ENCODE measurements around the gene IPO4.

IPO4 gene

GRCh38 chr14:24198814-24199524 is 10.4 kb upstream of the IPO4 start:
- no peak overlapping the region for H3K4me3 ChIP-seq (ENCODE audit: low read depth, low read length)
- no peak for TF ChIP-seq CTCF (IDR thresholded peaks at IDR 0.05; ENCODE audit: borderline replicate concordance, insufficient read depth, low read depth, low read length)

- no peak for TF ChIP-seq CTCF (IDR thresholded peaks at IDR 0.05; ENCODE audit: borderline replicate concordance, insufficient read depth, low read depth, low read length)
Measured at GRCh38 chr14:24197056-24197450, 8.4 kb upstream of the IPO4 start.

GRCh38 chr14:24196071-24197055 is 7.7 kb upstream of the IPO4 start:
- no peak for TF ChIP-seq CTCF (IDR thresholded peaks at IDR 0.05; ENCODE audit: borderline replicate concordance, insufficient read depth, low read depth, low read length)
- peak overlapping the region; percentile 70 for H3K4me3 ChIP-seq (ENCODE audit: low read depth, low read length)

More at GRCh38 chr14:24197056-24197450, 8.4 kb upstream of the IPO4 start:
- peak overlapping the region; percentile 70 for H3K4me3 ChIP-seq (ENCODE audit: low read depth, low read length)

GRCh38 chr14:24195186-24196070 is 6.8 kb upstream of the IPO4 start, which contains the start of gene TM9SF1:
TSS of gene TM9SF1 (minus strand) at chr14:24195441. CDS start at chr14:24195019, 422 bp downstream.
- H3K4me3 ChIP-seq (ENCODE audit: low read depth, low read length) = peak within 1 kb of the TSS; percentile 70
- no peak for TF ChIP-seq CTCF (IDR thresholded peaks at IDR 0.05; ENCODE audit: borderline replicate concordance, insufficient read depth, low read depth, low read length)

GRCh38 chr14:24194873-24195185 is 6.2 kb upstream of the IPO4 start:
- peak overlapping the region; percentile 70 for H3K4me3 ChIP-seq (ENCODE audit: low read depth, low read length)
- TF ChIP-seq CTCF (IDR thresholded peaks at IDR 0.05; ENCODE audit: borderline replicate concordance, insufficient read depth, low read depth, low read length) = no peak

- TF ChIP-seq CTCF (IDR thresholded peaks at IDR 0.05; ENCODE audit: borderline replicate concordance, insufficient read depth, low read depth, low read length) = no peak
- peak overlapping the region; percentile 70 for H3K4me3 ChIP-seq (ENCODE audit: low read depth, low read length)
Measured at GRCh38 chr14:24194186-24194872, 5.7 kb upstream of the IPO4 start.
